ENCODE data around the gene P2RX7. TPM values are rescaled to one million over a fixed set of nuclear protein-coding genes. Genes with fewer than 3 reads are reported as not detected.
A peak's percentile ranks its signal among the peaks of the same experiment; 100 is the strongest.

Gene P2RX7
- total and polyA plus RNA-seq, 9 of the 15 experiments (the other 6 are each of a cell fraction or from before 2014, with no cell fraction given) = 0.04 to 0.65 (median 0.30) TPM

- TF ChIP-seq ZBTB34 (CRISPR knock-in tag; IDR thresholded peaks at IDR 0.05) (no peak), ARID4B (CRISPR knock-in tag; IDR thresholded peaks at IDR 0.05) (no peak), ELK1 (CRISPR knock-in tag; IDR thresholded peaks at IDR 0.05) (no peak), TOE1 (IDR thresholded peaks at IDR 0.05; ENCODE audit: borderline replicate concordance) (no peak), TOE1 (CRISPR knock-in tag; IDR thresholded peaks at IDR 0.05; ENCODE audit: borderline replicate concordance, low read depth) (no peak), USF1 (CRISPR knock-in tag; IDR thresholded peaks at IDR 0.05) (peak; percentile 99), OTX1 (CRISPR knock-in tag; IDR thresholded peaks at IDR 0.05) (no peak), FUS (optimal IDR thresholded peaks at IDR 0.05; ENCODE audit: low read depth, low read length) (no peak), CREB5 (CRISPR knock-in tag; IDR thresholded peaks at IDR 0.05) (no peak), CC2D1A (IDR thresholded peaks at IDR 0.05) (no peak; the same call in 1 of the 2 replicates), POLR3G (IDR thresholded peaks at IDR 0.05; ENCODE audit: extremely low read depth, insufficient read length, insufficient replicate concordance) (no peak), C11orf30 (IDR thresholded peaks at IDR 0.05; ENCODE audit: low read depth) (no peak), ZNF785 (CRISPR knock-in tag; IDR thresholded peaks at IDR 0.05) (no peak), ARID3B (CRISPR knock-in tag; IDR thresholded peaks at IDR 0.05; ENCODE audit: borderline replicate concordance) (no peak), ATF2 (CRISPR knock-in tag; IDR thresholded peaks at IDR 0.05) (no peak), SNIP1 (IDR thresholded peaks at IDR 0.05; ENCODE audit: low read depth) (no peak)
These were observed 5.6 kb downstream of the P2RX7 start (continued) for GRCh38 chr12:121138284-121138683.
